H9 (cell line): Measurements from ENCODE around the gene TBX1. TPM values are rescaled to one million over a fixed set of nuclear protein-coding genes. Genes with fewer than 3 reads are reported as not detected.

Experiments used
- DNase-seq: peaks from one replicate; pipeline ENCODE4 v3.0.0-alpha.2; 2017
- H2AFZ ChIP-seq: one replicate; pipeline ENCODE4 v1.6.1; 2013; ENCODE audit warnings: mild to moderate bottlenecking, low read length, control low read depth, moderate library complexity
- H2AK5ac ChIP-seq: 2 replicates; pipeline ENCODE4 v1.6.1; 2013; ENCODE audit warnings: low read length, control low read depth, mixed read lengths; ENCODE audit not compliant: insufficient read length
- H2BK120ac ChIP-seq: one replicate; pipeline ENCODE4 v1.6.1; 2013; ENCODE audit warnings: low read depth, mild to moderate bottlenecking, low read length, control low read depth, inconsistent platforms; ENCODE audit not compliant: poor library complexity, severe bottlenecking
- H2BK12ac ChIP-seq: 2 replicates; pipeline ENCODE4 v1.6.1; 2013; ENCODE audit warnings: low read length, control low read depth, mixed read lengths, low read depth; ENCODE audit not compliant: insufficient read length
- H2BK15ac ChIP-seq: 2 replicates; pipeline ENCODE4 v1.6.1; 2013; ENCODE audit warnings: low read depth, low read length, control low read depth
- H2BK20ac ChIP-seq: one replicate; pipeline ENCODE4 v1.6.1; 2013; ENCODE audit warnings: low read depth, mild to moderate bottlenecking, low read length, control low read depth, inconsistent platforms; ENCODE audit not compliant: poor library complexity, severe bottlenecking
- H2BK5ac ChIP-seq: 2 replicates; pipeline ENCODE4 v1.6.1; 2013; ENCODE audit warnings: low read length, control low read depth, mixed read lengths; ENCODE audit not compliant: insufficient read length
- H3K14ac ChIP-seq: 2 replicates; pipeline ENCODE4 v1.6.1; 2013; ENCODE audit warnings: low read length, control low read depth; ENCODE audit not compliant: insufficient read depth
- H3K18ac ChIP-seq: 2 replicates; pipeline ENCODE4 v1.6.1; 2013; ENCODE audit warnings: low read depth, mild to moderate bottlenecking, mixed read lengths, low read length, control low read depth; ENCODE audit not compliant: insufficient read length
- H3K23ac ChIP-seq: 2 replicates; pipeline ENCODE4 v1.6.1; 2013; ENCODE audit warnings: low read length, control low read depth, mixed read lengths, low read depth; ENCODE audit not compliant: insufficient read length
- H3K23me2 ChIP-seq: 2 replicates; pipeline ENCODE4 v1.6.1; 2013; ENCODE audit warnings: low read depth, mild to moderate bottlenecking, mixed read lengths, low read length, control low read depth; ENCODE audit not compliant: insufficient read length, poor library complexity, severe bottlenecking
- H3K27ac ChIP-seq: 2 replicates; pipeline ENCODE4 v1.5.1; 2013; ENCODE audit warnings: low read length, control low read depth, mixed read lengths, low read depth; ENCODE audit not compliant: insufficient read length
- H3K27me3 ChIP-seq: 2 replicates; pipeline ENCODE4 v1.6.1; 2013; ENCODE audit warnings: low read length, control low read depth, inconsistent platforms; ENCODE audit not compliant: insufficient read depth
- H3K4ac ChIP-seq: 2 replicates; pipeline ENCODE4 v1.6.1; 2013; ENCODE audit warnings: low read depth, mild to moderate bottlenecking, control low read depth, inconsistent platforms, low read length, moderate library complexity
- H3K4me1 ChIP-seq: 2 replicates; pipeline ENCODE4 v1.6.1; 2013; ENCODE audit warnings: low read length, control low read depth, inconsistent platforms; ENCODE audit not compliant: insufficient read depth
- H3K4me2 ChIP-seq: 2 replicates; pipeline ENCODE4 v1.6.1; 2013; ENCODE audit warnings: low read length, control low read depth, mixed read lengths; ENCODE audit not compliant: insufficient read length, insufficient read depth
- H3K56ac ChIP-seq: 2 replicates; pipeline ENCODE4 v1.6.1; 2013; ENCODE audit warnings: low read depth, mild to moderate bottlenecking, mixed read lengths, low read length, control low read depth; ENCODE audit not compliant: insufficient read length
- H3K79me1 ChIP-seq: 2 replicates; pipeline ENCODE4 v1.6.1; 2013; ENCODE audit warnings: low read depth, mild to moderate bottlenecking, moderate library complexity, low read length, control low read depth, inconsistent platforms; ENCODE audit not compliant: insufficient read depth, poor library complexity, severe bottlenecking
- H3K79me2 ChIP-seq: 2 replicates; pipeline ENCODE4 v1.6.1; 2013; ENCODE audit warnings: low read length, control low read depth, inconsistent platforms; ENCODE audit not compliant: insufficient read depth
- H3K9ac ChIP-seq: 2 replicates; pipeline ENCODE4 v1.6.1; 2013; ENCODE audit warnings: low read length, control low read depth, mixed read lengths; ENCODE audit not compliant: insufficient read length; ENCODE audit errors: extremely low read depth
- H3K9me3 ChIP-seq: one replicate; pipeline ENCODE4 v1.6.1; 2013; ENCODE audit warnings: low read depth, low read length, inconsistent platforms; ENCODE audit not compliant: control insufficient read depth
- H3T11ph ChIP-seq: one replicate; pipeline ENCODE4 v1.6.1; 2013; ENCODE audit warnings: mild to moderate bottlenecking, low read length, control low read depth, inconsistent platforms
- H4K20me1 ChIP-seq: one replicate; pipeline ENCODE4 v1.6.1; 2013; ENCODE audit not compliant: control insufficient read depth, insufficient read length, insufficient read depth
- H4K5ac ChIP-seq: 2 replicates; pipeline ENCODE4 v1.6.1; 2013; ENCODE audit warnings: low read depth, mild to moderate bottlenecking, mixed read lengths, low read length, control low read depth; ENCODE audit not compliant: insufficient read length
- H4K8ac ChIP-seq: replicated peaks from 2 replicates; pipeline ENCODE4 v1.6.1; 2013; ENCODE audit warnings: low read length, control low read depth, mixed read lengths, low read depth; ENCODE audit not compliant: insufficient read length
- H4K91ac ChIP-seq: 2 replicates; pipeline ENCODE4 v1.6.1; 2013; ENCODE audit warnings: low read depth, mild to moderate bottlenecking, moderate library complexity, mixed read lengths, low read length, control low read depth; ENCODE audit not compliant: insufficient read length
- H3K27ac Mint-ChIP-seq, 3 experiments: 2 replicates in 2 of 3; 3 replicates in 1 of 3; pipeline ENCODE4 v1.8.0; 2020 to 2021; ENCODE audit warnings: mixed read lengths in 3 of 3, mild to moderate bottlenecking in 1 of 3, moderate library complexity in 1 of 3
- H3K27me3 Mint-ChIP-seq: 2 replicates; pipeline ENCODE4 v1.8.0; 2021; ENCODE audit warnings: low read depth, mild to moderate bottlenecking, moderate library complexity, mixed read lengths
- H3K36me3 Mint-ChIP-seq, 3 experiments: 2 replicates in 2 of 3; 3 replicates in 1 of 3; pipeline ENCODE4 v1.8.0; 2020 to 2021; ENCODE audit warnings: low read depth in 3 of 3, mixed read lengths in 3 of 3; ENCODE audit not compliant: insufficient read depth in 1 of 3
- H3K4me1 Mint-ChIP-seq, 2 experiments: 2 replicates each; pipeline ENCODE4 v1.8.0; 2020; ENCODE audit warnings: mixed read lengths in 2 of 2
- H3K4me3 Mint-ChIP-seq, 2 experiments: 2 replicates in 1 of 2; 3 replicates in 1 of 2; pipeline ENCODE4 v1.8.0; 2020 to 2021; ENCODE audit warnings: mild to moderate bottlenecking in 2 of 2, mixed read lengths in 2 of 2, moderate library complexity in 1 of 2
- H3K9me3 Mint-ChIP-seq, 2 experiments: 2 replicates in 1 of 2; 3 replicates in 1 of 2; pipeline ENCODE4 v1.8.0; 2020; ENCODE audit warnings: mild to moderate bottlenecking in 2 of 2, mixed read lengths in 2 of 2, moderate library complexity in 1 of 2
- WGBS: extraction: QIAGEN DNeasy Blood & Tissue Kit; methylation state at CpG from one replicate; pipeline ENCODE4 v1.1.7; 2013; ENCODE audit warnings: missing lambda C conversion rate, low lambda C conversion rate, mixed read lengths; ENCODE audit not compliant: insufficient read length; ENCODE audit errors: extremely low coverage; 5-methylcytosine and 5-hydroxymethylcytosine counted together
- total RNA-seq: library from RNA; stranded (reverse); gene quantifications from 2 replicates; pipeline ENCODE4 v1.2.1, GENCODE V29; 2021
- TF ChIP-seq, protein P1 (sequence below): fragments of 200-600 bp; sonication (generic); conservative IDR thresholded peaks from 3 replicates; pipeline ENCODE4 v1.8.0; 2021; ENCODE audit warnings: antibody characterized with exemption, mild to moderate bottlenecking

The TBX1 gene
- total RNA-seq, 1 experiment from 2014 or later: 2.2 TPM

DNA sequence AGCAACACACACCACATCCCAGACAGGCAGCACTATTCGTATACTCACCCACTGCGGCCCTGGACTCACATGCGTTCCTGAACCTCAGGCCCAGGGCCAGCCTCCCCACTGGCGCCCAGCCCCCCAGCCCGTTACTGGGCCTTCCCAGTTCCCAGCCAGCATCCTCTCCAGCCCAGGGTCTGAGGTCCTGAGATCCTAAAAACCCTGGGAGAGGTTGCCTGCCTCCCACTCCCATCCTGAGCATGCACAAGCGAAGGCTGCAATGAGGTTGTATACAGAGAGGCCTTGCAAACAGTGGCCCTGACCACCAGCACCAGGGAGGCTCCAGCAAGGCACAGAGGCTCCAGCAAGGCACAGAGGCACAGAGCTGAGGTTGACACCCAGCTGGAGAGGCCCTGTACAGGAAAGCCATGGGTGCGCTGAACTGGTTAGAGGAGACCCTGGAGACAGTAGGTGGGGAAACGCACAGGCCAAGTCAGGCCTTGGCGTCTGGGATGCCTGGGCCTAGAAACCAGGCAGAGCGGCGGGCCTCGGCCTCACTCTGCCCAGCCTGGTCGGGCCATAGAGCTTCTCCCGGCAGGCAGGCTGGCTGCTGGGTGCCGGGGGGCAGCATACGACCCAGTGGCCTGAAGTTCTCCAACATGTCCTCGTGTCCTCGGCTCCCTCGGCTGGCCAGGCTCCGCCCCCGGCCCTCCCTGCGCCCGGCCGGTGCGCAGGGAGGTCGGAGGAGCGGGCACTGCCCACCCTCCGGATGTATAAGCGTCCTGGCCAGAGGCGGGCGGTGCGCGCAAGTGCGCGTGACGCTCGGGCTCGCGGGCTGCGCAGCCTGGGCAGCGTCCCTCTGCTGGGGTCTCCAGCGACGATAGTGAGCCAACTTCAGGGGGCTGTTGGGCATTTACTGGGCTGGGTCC lies 2.3 kb upstream of the TBX1 start:
- H2BK120ac ChIP-seq: no peak overlapping the region
- H3K27ac ChIP-seq: no peak overlapping the region

More for the DNA sequence above, 2.3 kb upstream of the TBX1 start:
- Histone ChIP-seq H2BK12ac (no peak overlapping the region), H4K91ac (no peak overlapping the region), H3K4me1 (no peaks in the 10 kb centered on the region), H3K79me1 (no peaks in the 10 kb centered on the region), H3K23me2 (no peaks in the 10 kb centered on the region), H3K9me3 (no peaks in the 10 kb centered on the region), H3K4me2 (peak overlapping the region; percentile 8), H4K8ac (no peak overlapping the region), H3K14ac (no peak overlapping the region), H3K27me3 (peaks cover 85% of the 10 kb centered on the region), H2BK20ac (no peak overlapping the region), H3T11ph (no peak overlapping the region), H3K79me2 (no peaks in the 10 kb centered on the region), H3K56ac (no peak overlapping the region), H3K9ac (no peak overlapping the region), H2AK5ac (no peak overlapping the region), H2BK5ac (no peak overlapping the region), H2AFZ (no peak overlapping the region), H3K4ac (no peak overlapping the region), H2BK15ac (no peak overlapping the region), H4K20me1 (peaks cover 6% of the 10 kb centered on the region), H4K5ac (no peak overlapping the region), H3K23ac (no peak overlapping the region), H3K18ac (no peak overlapping the region)
- Mint-ChIP-seq H3K27me3 (peaks cover 90% of the 10 kb centered on the region), H3K4me1 (peaks cover 23 to 42% of the 10 kb centered on the region in 2 experiments), H3K36me3 (peaks cover 0 to 3% (median 0%) of the 10 kb centered on the region in 3 experiments; a peak in 2 of 7 replicates), H3K27ac (no peak overlapping the region), H3K4me3 (peak overlapping the region in 1 of 2 experiments; percentile 41; a peak in 2 of 5 replicates), H3K9me3 (peaks cover 8 to 10% of the 10 kb centered on the region in 2 experiments; a peak in 4 of 5 replicates)
- TF ChIP-seq, protein P1, sequence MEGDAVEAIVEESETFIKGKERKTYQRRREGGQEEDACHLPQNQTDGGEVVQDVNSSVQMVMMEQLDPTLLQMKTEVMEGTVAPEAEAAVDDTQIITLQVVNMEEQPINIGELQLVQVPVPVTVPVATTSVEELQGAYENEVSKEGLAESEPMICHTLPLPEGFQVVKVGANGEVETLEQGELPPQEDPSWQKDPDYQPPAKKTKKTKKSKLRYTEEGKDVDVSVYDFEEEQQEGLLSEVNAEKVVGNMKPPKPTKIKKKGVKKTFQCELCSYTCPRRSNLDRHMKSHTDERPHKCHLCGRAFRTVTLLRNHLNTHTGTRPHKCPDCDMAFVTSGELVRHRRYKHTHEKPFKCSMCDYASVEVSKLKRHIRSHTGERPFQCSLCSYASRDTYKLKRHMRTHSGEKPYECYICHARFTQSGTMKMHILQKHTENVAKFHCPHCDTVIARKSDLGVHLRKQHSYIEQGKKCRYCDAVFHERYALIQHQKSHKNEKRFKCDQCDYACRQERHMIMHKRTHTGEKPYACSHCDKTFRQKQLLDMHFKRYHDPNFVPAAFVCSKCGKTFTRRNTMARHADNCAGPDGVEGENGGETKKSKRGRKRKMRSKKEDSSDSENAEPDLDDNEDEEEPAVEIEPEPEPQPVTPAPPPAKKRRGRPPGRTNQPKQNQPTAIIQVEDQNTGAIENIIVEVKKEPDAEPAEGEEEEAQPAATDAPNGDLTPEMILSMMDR: no peak
- DNase-seq: peak; percentile 52
- WGBS: no CpG with 5 or more reads among the region's 43 CpGs
